GM18499 (cell line): Measurements from ENCODE around the gene DDT.
"Not testable (repeated sequence)": the region's sequence is repeated elsewhere in the genome, so short reads cannot be mapped to it uniquely, and the experiment has no call there.

Experiments used
- ATAC-seq: cut with Tn5 transposase; IDR thresholded peaks from one replicate; pipeline ENCODE4 v1.9.1; 2021; ENCODE audit warnings: moderate number of reproducible peaks; ENCODE audit not compliant: insufficient read depth, unreplicated experiment

DDT gene

DNA sequence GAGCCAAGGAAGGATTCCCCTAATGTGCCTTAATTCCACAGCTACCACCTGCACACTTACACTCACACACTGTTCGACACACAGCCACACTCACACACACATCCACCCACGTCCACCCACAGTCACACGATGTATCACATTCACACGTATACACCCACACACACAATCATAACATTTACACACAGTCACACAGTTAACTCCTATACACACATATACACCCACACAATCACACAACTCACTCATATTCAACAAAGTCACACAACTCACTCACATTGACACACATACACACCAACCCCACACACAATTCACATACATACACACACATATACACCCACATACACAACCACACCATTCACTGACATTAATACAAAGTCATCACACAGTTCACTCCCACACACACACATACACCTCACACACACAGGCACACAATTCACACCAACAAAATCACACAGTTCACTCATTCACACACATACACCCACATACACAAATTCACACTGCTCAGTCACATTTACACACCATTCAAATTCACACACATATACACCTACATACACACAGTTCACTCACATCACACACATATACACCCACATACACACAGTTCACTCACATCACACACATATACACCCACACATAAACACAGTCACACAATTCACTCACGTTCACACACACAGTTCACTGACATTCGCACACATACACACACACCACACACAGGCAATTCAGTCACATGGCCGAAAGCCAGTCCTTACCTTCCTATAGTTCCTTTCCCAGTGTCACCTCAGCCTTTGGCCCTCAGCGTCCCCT lies 19.8 kb downstream of the DDT start:
- ATAC-seq: not testable (repeated sequence)

DNA sequence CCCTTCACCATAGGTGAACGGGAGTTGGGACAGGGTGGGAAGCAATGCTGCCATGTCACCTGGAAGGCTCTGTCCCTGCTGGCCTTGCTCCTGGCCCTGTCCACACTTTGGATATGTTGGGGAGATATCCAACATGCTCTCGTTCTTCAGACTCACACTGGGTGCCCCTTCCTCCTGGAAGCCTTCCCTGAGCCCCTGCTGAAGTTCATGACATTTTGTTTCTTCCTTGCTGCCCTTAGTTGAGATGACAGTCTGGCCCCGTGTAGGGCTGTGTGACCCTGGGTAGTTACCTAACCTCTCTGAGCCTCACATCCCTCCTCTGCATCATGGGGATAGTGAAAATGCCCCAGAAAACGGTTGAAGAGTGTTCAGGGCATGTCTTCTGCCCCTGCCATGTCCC lies 20.8 kb downstream of the DDT start:
- ATAC-seq: not testable (repeated sequence)

DNA sequence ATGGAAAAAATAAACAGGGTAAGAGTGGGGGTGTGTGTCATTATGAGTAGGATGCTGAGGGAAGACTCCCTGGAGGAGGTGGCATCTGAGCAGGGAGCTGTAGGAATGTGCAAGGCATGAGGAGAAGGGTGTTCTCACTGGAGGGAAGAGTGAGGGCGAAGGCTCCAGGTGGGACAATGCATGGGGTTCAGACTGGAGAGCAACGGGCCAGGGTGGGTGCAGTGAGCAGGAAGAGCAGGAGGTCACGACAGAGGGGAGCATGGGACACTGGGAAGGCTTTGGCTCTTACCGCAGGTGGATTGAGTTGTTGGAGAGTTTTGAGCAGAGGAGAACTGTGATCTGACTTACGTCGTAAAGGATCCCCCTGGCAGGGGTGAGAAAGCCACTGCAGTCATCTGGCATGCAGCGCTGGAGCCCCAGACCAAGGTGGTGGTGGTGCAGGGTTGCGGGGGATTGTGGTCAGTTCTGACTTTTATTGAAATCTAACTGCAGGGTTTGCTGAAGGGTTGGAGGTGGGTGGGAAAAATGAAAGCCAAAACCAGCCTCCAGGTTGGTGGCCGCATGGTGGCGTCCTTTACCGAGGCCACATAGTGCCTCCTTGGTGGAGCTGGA lies 21.3 kb downstream of the DDT start:
- not testable (repeated sequence) for ATAC-seq

DNA sequence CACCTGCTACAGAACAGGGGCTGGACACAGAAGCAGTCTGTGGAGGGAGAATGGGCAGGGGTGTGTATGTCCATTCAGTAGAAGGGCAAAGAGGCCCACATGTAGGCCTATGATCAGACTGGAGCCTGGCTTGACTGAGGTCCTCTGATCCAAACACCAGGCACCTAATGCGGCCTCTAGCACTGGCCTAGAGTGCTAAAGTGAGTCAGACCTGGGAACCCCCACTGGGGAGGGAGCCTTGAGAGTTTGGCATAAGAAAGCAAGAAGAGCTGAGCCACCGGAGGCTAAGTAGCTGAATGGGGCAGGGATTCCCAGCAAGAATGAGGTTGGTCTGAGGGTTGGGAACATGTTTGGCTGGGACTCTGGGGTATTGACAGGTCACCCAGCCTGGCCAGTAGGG lies 22.9 kb downstream of the DDT start:
- ATAC-seq: not testable (repeated sequence)

DNA sequence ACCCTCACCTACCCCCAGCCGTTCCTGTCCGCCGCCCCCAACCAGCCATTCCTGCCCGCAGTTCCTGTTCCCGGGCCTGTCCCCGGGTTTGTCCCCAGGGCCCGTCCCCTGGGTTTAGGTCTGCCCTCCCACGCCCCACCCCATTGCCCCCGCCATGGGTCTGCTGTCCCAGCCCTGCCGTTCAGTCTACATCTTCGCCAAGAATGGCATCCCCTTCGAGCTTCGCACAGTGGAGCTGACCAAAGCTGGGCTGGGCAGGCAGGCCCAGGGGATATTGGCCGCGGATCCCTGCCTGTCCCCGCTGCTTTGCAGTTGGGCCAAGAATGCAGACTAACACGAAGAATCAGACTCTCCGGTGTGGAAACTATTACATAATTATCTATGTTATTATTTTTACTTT lies 24.5 kb downstream of the DDT start:
- not testable (repeated sequence) for ATAC-seq

DNA sequence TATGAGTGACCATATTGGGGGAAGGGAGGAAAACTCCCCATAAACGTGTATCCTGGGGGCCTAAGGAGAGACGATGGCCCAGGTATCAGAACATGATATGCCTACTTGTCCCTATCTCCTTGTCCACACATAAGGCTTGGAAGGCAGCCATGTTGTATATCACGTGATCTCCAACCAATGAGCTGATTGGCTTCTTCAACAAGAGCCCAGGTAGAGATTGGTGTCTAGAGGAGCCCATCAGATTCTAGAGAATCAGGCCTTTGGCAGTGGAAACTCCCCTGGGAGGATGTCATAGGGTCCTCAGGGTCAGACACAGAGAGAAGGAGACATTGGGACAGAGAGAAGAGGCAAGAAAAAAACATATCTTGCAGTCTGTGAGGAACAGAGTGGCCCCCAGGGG lies 26.9 kb downstream of the DDT start:
- ATAC-seq: not testable (repeated sequence)

DNA sequence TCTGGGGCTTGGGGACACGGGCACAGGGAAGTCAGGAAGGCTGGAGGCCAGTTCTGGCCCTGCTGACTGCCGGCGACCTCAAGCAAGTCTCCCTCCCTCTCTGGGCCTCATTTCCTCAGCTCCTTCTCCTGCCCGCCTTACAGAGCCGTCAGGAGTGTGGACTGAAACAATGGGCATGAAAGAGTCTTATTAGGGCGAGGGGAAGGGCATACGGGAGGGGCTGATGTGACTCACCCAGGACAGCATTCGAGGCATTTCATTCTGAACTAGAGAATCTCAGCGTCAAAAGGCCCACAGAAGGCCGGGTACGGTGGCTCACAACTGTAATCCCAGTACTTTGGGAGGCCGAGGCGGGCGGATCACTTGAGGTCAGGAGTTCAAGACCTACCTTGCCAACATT lies 34.1 kb downstream of the DDT start:
- not testable (repeated sequence) for ATAC-seq

DNA sequence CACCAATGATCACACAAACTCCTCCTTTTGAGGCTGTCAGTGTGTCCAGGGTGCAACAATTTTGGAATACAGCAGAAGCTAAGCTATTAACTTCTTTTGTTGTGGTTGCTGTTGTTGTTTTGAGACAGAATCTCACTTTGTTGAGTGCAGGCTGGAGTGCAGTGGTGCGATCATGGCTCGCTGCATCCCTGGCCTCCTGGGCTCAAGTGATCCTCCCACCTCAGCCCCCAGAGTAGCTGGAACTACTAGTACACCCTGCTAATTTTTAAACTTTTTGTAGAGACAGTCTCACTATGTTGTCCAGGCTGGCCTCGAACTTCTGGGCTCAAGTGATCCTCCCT lies 35.3 kb downstream of the DDT start:
- ATAC-seq: no peak

DNA sequence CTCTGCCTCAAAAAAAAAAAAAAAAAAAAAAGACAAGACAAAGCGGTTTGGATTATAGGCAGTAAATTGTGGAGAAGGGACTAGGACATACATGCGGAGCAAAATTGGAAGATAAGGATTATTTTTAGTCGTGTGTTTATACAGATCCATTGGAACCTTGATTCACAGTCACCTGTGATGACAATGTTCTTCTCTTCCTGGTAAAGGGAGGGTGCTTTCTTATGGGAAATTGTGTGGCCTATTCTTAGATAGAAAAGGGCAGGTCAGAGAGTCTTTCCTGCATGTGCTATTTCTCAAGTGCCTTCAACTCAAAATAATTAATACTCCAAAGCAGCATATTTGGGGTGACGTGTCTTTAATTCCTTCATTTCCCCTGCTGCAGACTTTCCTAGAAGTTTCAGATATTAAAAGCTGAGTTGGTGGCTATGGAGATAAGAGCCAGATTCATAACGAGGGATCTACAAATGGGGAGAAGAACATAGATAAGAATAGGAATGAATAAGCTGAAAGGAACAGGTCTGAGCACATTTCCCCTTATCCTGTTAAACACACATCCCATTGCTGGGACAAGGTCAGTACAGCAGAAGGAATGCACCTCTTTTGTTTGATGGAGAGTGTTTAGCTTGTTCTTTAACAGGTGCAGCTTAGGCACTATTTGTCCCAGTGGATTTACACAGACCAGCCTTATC lies 35.8 kb downstream of the DDT start:
- no peak for ATAC-seq

DNA sequence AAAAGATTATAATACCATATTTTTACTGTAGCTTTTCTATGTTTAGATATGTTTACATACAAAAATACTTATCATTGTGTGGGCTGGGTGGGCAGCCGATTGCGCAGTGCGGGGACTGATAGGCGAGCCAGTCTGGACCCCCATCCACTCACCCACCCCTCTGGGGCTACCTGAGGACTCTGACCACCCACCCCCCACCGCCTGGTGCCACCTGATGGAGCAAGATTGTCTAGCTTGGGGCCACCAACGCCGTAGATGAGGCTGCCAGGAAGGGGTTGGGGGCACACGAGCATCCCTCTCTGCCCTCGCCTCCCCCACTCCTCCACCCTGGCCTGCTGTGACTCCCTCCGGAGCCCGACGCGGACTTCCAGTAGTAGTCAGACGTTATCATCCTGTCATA lies 47.7 kb downstream of the DDT start:
- no peak for ATAC-seq

DNA sequence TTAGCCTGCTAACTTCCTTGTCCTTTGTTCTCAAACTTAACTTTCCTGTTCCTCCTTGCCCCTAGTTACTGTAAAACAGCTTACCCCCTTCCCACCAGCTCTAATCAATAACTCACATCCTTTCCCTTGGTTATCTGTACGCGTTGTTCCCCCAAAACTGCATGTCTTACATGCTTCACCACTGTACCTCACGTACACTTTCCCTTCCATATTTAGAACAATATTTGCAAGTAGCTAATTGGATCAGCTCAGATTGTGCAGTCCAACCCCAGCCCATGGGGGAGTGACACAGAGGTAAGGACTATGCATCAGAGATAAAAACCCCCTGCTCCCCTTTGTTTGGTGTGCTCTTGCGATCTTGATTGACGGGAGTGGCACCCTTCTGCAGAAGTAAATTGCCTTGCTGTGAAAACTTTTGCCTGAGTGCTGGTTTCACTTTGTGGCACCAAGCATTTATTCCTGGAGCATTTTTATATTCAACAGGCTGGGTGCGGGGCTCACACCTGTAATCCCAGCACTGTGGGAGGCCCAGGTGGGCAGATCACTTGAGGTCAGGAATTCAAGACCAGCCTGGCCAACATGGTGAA lies 49.1 kb downstream of the DDT start:
- no peak for ATAC-seq

DNA sequence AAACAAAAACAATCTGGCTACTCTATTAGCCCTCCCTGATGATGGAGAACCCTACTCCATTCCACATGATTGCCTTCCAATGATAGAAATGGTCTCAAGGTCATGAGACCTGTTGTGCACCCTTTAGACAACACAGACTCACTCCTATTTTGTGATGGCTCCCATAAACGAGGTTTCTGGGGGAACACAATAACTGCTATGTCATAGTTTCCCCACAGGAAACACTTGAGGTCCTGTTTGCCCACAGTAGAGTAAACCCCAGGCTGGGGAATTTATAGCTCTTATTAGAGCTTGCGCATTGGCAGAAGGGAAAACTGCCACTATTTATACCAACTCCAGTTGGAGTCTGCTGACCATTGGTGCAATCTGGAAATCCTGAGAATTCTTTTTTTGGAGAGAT lies 51.3 kb downstream of the DDT start:
- no peak for ATAC-seq

DNA sequence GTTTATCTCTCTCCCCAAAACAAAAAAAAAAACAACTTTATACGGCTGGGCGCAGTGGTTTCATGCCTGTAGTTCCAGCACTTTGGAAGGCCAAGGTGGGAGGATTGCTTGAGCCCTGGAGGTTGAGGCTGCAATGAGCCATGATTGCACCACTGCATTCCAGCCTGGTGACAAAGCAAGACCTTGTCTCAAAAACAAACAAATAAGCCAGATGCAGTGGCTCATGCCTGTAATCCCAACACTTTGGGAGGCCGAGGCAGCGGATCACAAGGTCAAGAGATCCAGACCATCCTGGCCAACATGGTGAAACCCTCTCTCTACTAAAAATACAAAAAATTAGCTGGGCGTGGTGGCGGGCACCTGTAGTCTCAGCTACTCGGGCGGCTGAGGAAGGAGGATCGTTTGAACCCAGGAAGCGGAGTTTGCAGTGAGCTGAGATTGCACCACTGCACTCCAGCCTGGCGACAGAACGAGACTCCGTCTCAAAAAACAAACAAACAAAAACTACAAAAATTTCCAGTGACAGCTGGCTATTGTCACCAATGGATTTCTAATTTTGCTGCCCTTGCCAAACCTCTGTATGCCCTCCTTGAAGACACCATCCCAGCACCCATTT lies 52.5 kb downstream of the DDT start:
- ATAC-seq: not testable (repeated sequence)
